ENCODE measurements around the gene ZBTB40.

ZBTB40 gene

GRCh38 chr1:22507587-22507986 is 55.9 kb downstream of the ZBTB40 start:
- DNase-seq (ENCODE audit: low spot score), result no peak

- DNase-seq (ENCODE audit: low spot score), result no peak
These were observed 56.7 kb downstream of the ZBTB40 start for GRCh38 chr1:22508329-22508728.

GRCh38 chr1:22508991-22509390 is 57.3 kb downstream of the ZBTB40 start:
- no peak for DNase-seq (ENCODE audit: low spot score)

GRCh38 chr1:22509815-22510214 is 58.2 kb downstream of the ZBTB40 start:
- no peak for DNase-seq (ENCODE audit: low spot score)

GRCh38 chr1:22512873-22513272 is 61.2 kb downstream of the ZBTB40 start:
- DNase-seq (ENCODE audit: low spot score), result no peak

GRCh38 chr1:22516906-22517571 is 65.4 kb downstream of the ZBTB40 start:
- no peak for DNase-seq (ENCODE audit: low spot score)

- DNase-seq (ENCODE audit: low spot score), result no peak
These were observed 66.3 kb downstream of the ZBTB40 start for GRCh38 chr1:22517956-22518355.

GRCh38 chr1:22518379-22518778 is 66.7 kb downstream of the ZBTB40 start:
- DNase-seq (ENCODE audit: low spot score), result no peak

- no peak for DNase-seq (ENCODE audit: low spot score)
These were observed 69.2 kb downstream of the ZBTB40 start for GRCh38 chr1:22520871-22521270.

- DNase-seq (ENCODE audit: low spot score), result no peak
These were observed 70.0 kb downstream of the ZBTB40 start for GRCh38 chr1:22521692-22522091.

- no peak for DNase-seq (ENCODE audit: low spot score)
These were observed 70.6 kb downstream of the ZBTB40 start for GRCh38 chr1:22522221-22522743.

- no peak for DNase-seq (ENCODE audit: low spot score)
These were observed 72.8 kb downstream of the ZBTB40 start for GRCh38 chr1:22524481-22524880.

- no peak for DNase-seq (ENCODE audit: low spot score)
These were observed 73.6 kb downstream of the ZBTB40 start for GRCh38 chr1:22525211-22525610.

GRCh38 chr1:22525646-22526045 is 74.0 kb downstream of the ZBTB40 start:
- DNase-seq (ENCODE audit: low spot score), result no peak

- no peak for DNase-seq (ENCODE audit: low spot score)
These were observed 74.4 kb downstream of the ZBTB40 start for GRCh38 chr1:22526098-22526497.

- DNase-seq (ENCODE audit: low spot score), result no peak
These were observed 75.0 kb downstream of the ZBTB40 start for GRCh38 chr1:22526677-22527076.

GRCh38 chr1:22527122-22527521 is 75.5 kb downstream of the ZBTB40 start:
- DNase-seq (ENCODE audit: low spot score), result no peak

- no peak for DNase-seq (ENCODE audit: low spot score)
These were observed 76.1 kb downstream of the ZBTB40 start for GRCh38 chr1:22527555-22528296.

- DNase-seq (ENCODE audit: low spot score), result no peak
These were observed 76.8 kb downstream of the ZBTB40 start for GRCh38 chr1:22528451-22528850.

- no peak for DNase-seq (ENCODE audit: low spot score)
These were observed 78.4 kb downstream of the ZBTB40 start for GRCh38 chr1:22529901-22530621.

- no peak for DNase-seq (ENCODE audit: low spot score)
These were observed 79.1 kb downstream of the ZBTB40 start for GRCh38 chr1:22530715-22531114.

GRCh38 chr1:22531251-22531650 is 79.6 kb downstream of the ZBTB40 start:
- no peak for DNase-seq (ENCODE audit: low spot score)

Data from RKO (cell line).